Smooth muscle cell (in vitro differentiated cells): ENCODE results near the gene MPHOSPH9. TPM values are rescaled to one million over a fixed set of nuclear protein-coding genes. Genes with fewer than 3 reads are reported as not detected.
A peak's percentile ranks its signal among the peaks of the same experiment; 100 is the strongest.

Source experiments
- DNase-seq: peaks from one replicate; lab custom pipeline; 2025; ENCODE audit not compliant: unreplicated experiment; lab: John Stamatoyannopoulos, UW
- H2AFZ ChIP-seq: fragments of 200-600 bp; sonication (generic); 2 replicates; pipeline ENCODE4 v1.6.0; 2016; ENCODE audit warnings: antibody characterized with exemption, low read depth, mild to moderate bottlenecking
- H3F3A ChIP-seq: fragments of 200-600 bp; sonication (generic); 2 replicates; pipeline ENCODE4 v1.6.0; 2017; ENCODE audit warnings: antibody characterized with exemption, low read depth
- H3K27ac ChIP-seq: fragments of 200-600 bp; sonication (generic); 2 replicates; pipeline ENCODE4 v1.5.1; 2016; ENCODE audit warnings: low read depth, mild to moderate bottlenecking
- H3K27me3 ChIP-seq: fragments of 200-600 bp; sonication (generic); 2 replicates; pipeline ENCODE4 v1.6.1; 2016; ENCODE audit warnings: low read depth, mild to moderate bottlenecking
- H3K36me3 ChIP-seq: fragments of 200-600 bp; sonication (generic); 2 replicates; pipeline ENCODE4 v1.5.1; 2016; ENCODE audit warnings: low read depth
- H3K4me1 ChIP-seq: fragments of 200-600 bp; sonication (generic); 2 replicates; pipeline ENCODE4 v1.5.1; 2016; ENCODE audit warnings: low read depth
- H3K4me2 ChIP-seq: fragments of 200-600 bp; sonication (generic); 2 replicates; pipeline ENCODE4 v1.6.0; 2016; ENCODE audit warnings: mild to moderate bottlenecking
- H3K4me3 ChIP-seq: fragments of 200-600 bp; sonication (generic); 2 replicates; pipeline ENCODE4 v1.5.1; 2016; ENCODE audit warnings: mild to moderate bottlenecking
- H3K79me2 ChIP-seq: fragments of 200-600 bp; sonication (generic); 2 replicates; pipeline ENCODE4 v1.6.0; 2016; ENCODE audit warnings: low read depth, mild to moderate bottlenecking
- H3K9ac ChIP-seq: fragments of 200-600 bp; sonication (generic); 2 replicates; pipeline ENCODE4 v1.6.0; 2016; ENCODE audit warnings: low read depth
- H3K9me3 ChIP-seq: fragments of 200-600 bp; sonication (generic); replicated peaks from 2 replicates; pipeline ENCODE4 v1.5.1; 2016; ENCODE audit warnings: low read depth
- H4K20me1 ChIP-seq: fragments of 200-600 bp; sonication (generic); 2 replicates; pipeline ENCODE4 v1.6.0; 2016; ENCODE audit warnings: low read depth
- CTCF ChIP-seq: fragments of 200-600 bp; sonication (generic); IDR thresholded peaks from 2 replicates; pipeline ENCODE4 v1.5.1; 2017; ENCODE audit warnings: borderline replicate concordance, mild to moderate bottlenecking, antibody characterized with exemption; ENCODE audit not compliant: insufficient read depth, poor library complexity, severe bottlenecking
- WGBS: methylation state at CpG from one replicate; pipeline ENCODE4 v1.1.7; 2016; ENCODE audit warnings: low lambda C conversion rate; 5-methylcytosine and 5-hydroxymethylcytosine counted together
- polyA plus RNA-seq: library from polyadenylated mRNA; unstranded; fragments of >200 nt; fragmentation: Nextera tagmentation; extraction: Ambion mirVana; gene quantifications from 2 replicates; pipeline ENCODE4 v1.2.1, GENCODE V29; 2016
- total RNA-seq: library from RNA; depleted of rRNA; stranded (reverse); fragments of >200 nt; gene quantifications from 2 replicates; pipeline ENCODE4 v1.2.3, GENCODE V29; 2014

MPHOSPH9 gene
- total and polyA plus RNA-seq, 2 experiments from 2014 or later: 7.4 to 70.8 TPM

GRCh38 chr12:123278101-123278627, 45.2 kb upstream of the MPHOSPH9 start:
- WGBS: 96% methylated on average over 2 of the region's 2 CpGs

DNA sequence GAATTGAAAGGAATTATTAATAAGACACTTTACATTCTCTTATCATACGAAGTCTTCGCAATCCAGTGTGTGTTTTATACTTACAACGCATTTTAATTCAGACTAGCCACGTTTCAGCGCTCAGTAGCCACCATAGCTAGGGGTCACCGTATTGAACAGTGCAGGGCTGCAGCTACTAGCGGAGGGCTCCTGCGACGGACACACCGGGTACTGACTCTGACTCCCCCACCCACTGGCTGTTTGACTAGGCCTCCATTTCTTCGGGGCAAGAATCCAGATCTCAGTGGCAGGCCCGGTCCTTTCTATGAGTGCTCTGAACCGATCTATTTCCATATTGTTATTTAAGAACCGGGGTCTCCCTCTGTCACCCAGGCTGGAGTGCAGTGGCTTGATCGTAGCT, 40.2 kb upstream of the MPHOSPH9 start:
- TF ChIP-seq CTCF: no peak

More at GRCh38 chr12:123278101-123278627, 45.2 kb upstream of the MPHOSPH9 start:
- no peak for TF ChIP-seq CTCF
- no peaks in the 10 kb centered on the region for H3K79me2 ChIP-seq
- no peak overlapping the region for H3K9ac ChIP-seq
- H2AFZ ChIP-seq: no peak overlapping the region
- no peaks in the 10 kb centered on the region for H3K4me1 ChIP-seq
- H3K4me3 ChIP-seq: no peak overlapping the region
- no peaks in the 10 kb centered on the region for H4K20me1 ChIP-seq
- no peaks in the 10 kb centered on the region for H3K36me3 ChIP-seq
- H3K27me3 ChIP-seq: no peaks in the 10 kb centered on the region
- H3K9me3 ChIP-seq: no peaks in the 10 kb centered on the region
- no peak overlapping the region for H3K27ac ChIP-seq
- DNase-seq: no peak
- H3K4me2 ChIP-seq: no peak overlapping the region
- no peaks in the 10 kb centered on the region for H3F3A ChIP-seq

GRCh38 chr12:123271001-123271668, 38.2 kb upstream of the MPHOSPH9 start:
- H3K4me3 ChIP-seq: peak overlapping the region; percentile 70
- WGBS: 1% methylated on average over 18 of the region's 108 CpGs
- peaks cover 14% of the 10 kb centered on the region for H3K4me1 ChIP-seq
- H3F3A ChIP-seq: peaks cover 5% of the 10 kb centered on the region
- H2AFZ ChIP-seq: no peak overlapping the region
- H3K9me3 ChIP-seq: no peaks in the 10 kb centered on the region
- DNase-seq: peak; percentile 30
- H3K36me3 ChIP-seq: no peaks in the 10 kb centered on the region
- H3K9ac ChIP-seq: peak overlapping the region; percentile 89
- no peak overlapping the region for H3K27ac ChIP-seq
- peak overlapping the region; percentile 94 for H3K4me2 ChIP-seq
- peaks cover 30% of the 10 kb centered on the region for H4K20me1 ChIP-seq
- peak; percentile 38 for TF ChIP-seq CTCF
- peaks cover 49% of the 10 kb centered on the region for H3K79me2 ChIP-seq
- H3K27me3 ChIP-seq: no peaks in the 10 kb centered on the region

More for the DNA sequence above, 40.2 kb upstream of the MPHOSPH9 start:
- Histone ChIP-seq H4K20me1 (peaks cover 9% of the 10 kb centered on the region), H3K27ac (no peak overlapping the region), H3K4me2 (peak overlapping the region; percentile 97), H3K9ac (no peak overlapping the region), H3K79me2 (peaks cover 34% of the 10 kb centered on the region), H3K9me3 (no peaks in the 10 kb centered on the region), H3K36me3 (no peaks in the 10 kb centered on the region), H3K27me3 (no peaks in the 10 kb centered on the region), H3K4me3 (no peak overlapping the region), H3F3A (peaks cover 5% of the 10 kb centered on the region), H3K4me1 (peaks cover 14% of the 10 kb centered on the region), H2AFZ (no peak overlapping the region)
- DNase-seq: no peak
- whole genome bisulfite sequencing: 90% methylated on average over 15 of the region's 15 CpGs
